Measurements from ENCODE around the gene MATN3.

MATN3 gene

DNA sequence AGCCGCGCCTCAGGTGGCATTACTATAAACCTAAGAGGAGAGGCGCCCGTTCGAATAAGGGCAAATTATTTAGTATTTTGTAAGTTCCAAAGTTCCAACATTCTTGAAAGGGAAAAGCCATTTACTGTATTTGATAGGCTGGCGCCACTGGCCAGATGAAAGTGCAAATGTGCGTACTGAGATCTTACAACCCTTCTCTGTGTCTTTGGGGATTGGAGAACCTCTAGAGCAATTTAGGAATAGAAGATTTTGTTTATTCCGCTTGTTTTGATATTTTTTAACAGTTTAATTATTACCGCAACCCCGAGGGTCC, 22.1 kb downstream of the MATN3 start:
- TF ChIP-seq, protein P1, sequence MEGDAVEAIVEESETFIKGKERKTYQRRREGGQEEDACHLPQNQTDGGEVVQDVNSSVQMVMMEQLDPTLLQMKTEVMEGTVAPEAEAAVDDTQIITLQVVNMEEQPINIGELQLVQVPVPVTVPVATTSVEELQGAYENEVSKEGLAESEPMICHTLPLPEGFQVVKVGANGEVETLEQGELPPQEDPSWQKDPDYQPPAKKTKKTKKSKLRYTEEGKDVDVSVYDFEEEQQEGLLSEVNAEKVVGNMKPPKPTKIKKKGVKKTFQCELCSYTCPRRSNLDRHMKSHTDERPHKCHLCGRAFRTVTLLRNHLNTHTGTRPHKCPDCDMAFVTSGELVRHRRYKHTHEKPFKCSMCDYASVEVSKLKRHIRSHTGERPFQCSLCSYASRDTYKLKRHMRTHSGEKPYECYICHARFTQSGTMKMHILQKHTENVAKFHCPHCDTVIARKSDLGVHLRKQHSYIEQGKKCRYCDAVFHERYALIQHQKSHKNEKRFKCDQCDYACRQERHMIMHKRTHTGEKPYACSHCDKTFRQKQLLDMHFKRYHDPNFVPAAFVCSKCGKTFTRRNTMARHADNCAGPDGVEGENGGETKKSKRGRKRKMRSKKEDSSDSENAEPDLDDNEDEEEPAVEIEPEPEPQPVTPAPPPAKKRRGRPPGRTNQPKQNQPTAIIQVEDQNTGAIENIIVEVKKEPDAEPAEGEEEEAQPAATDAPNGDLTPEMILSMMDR (IDR thresholded peaks at IDR 0.05), result no peak

DNA sequence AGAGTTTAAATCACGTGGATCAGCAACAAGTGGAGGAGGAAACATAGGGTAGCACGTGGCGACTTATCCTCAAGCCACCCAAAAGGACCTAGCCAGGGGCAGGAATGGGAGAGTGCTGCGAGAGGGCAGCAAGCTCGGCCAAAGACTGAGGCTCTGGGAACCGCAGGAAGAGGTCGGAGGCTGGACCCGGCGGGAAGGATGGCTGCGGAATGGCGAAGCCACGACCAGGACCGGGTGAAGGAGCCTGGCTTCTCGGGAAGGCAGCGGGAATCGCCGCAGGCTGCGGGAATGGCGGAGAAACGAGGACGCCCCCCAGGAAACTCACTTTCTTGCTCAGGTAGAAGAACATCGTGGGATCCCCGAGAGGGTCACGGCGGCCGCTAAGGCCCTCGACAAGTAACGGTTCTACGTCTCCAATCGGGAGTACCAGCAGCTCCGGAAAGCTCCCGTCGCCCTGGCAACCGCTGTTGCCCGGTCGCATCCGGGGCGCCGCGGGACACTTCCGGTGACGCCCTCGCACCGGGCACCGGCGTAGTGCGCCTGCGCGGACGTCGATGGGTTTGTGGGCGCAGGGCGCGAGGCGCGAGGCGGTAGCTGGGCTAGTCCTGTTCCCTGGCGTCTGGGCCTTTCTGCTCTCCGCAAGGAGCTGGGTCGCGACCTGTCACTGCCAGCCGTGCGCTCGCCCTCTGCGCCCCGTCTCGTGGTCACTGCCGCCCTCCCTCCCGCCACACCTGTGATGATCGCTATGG, 22.6 kb downstream of the MATN3 start, which contains the start of gene WDR35:
TSS of gene WDR35 (minus strand) at position 439 of the 749 bp plus-strand sequence. CDS start at position 349, 90 bp downstream.
- TF ChIP-seq, protein P1 (IDR thresholded peaks at IDR 0.05), result no peak

DNA sequence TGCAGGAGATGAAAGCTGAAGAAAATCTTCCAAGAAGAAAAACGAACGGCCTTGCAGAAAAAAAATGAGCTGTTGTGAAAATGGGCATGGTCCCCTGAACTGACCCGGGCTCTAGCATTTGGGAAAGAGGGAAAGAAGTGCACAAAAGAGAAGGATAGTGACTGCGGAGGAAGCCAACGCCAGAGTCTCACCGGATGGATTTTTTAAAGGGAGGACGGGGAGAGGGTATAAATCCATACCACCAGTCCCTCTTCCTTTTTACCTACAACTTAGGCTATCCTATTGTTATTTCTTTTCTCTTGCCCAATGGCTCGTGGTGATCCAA, 23.2 kb downstream of the MATN3 start:
- TF ChIP-seq, protein P1 (IDR thresholded peaks at IDR 0.05), result no peak

DNA sequence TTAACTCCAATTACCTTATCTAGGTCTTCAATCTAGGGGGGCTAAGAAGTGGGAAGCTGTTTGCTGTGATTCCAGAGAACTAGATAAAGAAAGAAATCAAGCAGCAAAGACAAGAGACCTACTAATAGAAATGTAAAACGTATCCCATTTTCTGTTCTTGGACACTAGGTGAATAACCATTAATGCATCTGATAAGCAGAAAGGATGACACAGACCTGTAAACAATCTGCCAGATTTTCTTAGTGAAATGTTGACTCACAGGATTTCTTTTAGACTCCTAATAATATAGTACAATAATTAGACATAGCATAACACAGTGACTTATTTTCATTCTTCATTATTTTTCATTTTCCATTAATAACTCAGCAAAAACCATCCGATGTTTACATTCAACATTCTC, 23.9 kb downstream of the MATN3 start:
- TF ChIP-seq, protein P1 (IDR thresholded peaks at IDR 0.05), result no peak

DNA sequence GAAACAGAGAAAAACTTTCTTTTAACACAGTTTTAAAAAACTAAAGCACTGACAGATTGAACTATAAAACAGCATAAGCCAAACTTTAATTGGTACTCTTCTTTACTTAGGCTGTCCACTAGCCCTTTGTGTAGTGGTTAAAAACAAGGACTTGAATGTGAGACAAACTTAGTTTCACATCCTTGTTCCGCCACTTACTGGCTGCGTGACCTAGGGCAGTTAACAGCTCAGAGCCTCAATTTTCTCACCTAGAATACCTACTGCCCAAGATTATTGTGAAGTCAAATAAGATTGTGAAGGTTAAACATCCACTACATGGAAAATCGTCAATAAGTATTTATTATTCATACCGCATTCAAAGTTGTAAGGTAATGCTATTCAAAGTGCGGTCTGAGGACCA, 24.5 kb downstream of the MATN3 start:
- TF ChIP-seq, protein P1 (IDR thresholded peaks at IDR 0.05), result no peak

DNA sequence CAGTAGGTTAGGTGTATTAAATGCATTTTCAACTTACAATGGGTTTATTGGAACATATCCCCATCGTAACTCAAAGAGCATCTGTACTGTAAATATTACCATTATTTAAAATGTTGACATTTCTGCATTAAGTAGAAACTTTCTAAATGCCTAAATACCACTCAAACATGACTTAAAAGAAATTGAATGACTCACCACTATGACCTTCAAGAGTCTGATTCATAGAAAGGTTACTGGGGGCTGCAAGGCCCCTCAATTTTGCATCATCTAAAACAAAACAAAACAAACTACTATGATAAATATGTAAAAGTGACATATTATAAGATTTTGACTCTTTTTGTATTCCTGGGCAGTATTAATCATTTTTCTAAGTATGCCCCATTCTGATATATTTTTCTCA, 30.2 kb downstream of the MATN3 start:
- TF ChIP-seq, protein P1 (IDR thresholded peaks at IDR 0.05), result no peak

DNA sequence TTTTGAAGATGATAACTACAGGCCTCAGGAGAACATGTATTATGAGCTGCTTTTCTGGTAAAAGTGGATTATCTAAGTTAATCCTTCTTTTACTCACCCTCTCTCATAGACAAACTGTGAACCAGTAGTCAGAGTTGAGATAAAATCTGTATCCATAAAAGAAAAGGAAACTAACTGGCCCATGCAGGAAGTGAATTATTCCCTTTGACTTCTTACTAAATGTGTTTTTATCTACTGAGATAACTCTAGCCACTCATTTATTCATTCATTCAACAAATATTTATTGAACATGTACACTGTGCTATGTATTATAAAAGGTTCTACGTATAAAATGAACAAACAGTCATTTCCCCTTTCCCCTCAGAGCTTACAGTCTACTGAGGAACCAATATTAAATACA, 32.5 kb downstream of the MATN3 start:
- TF ChIP-seq, protein P1 (IDR thresholded peaks at IDR 0.05), result no peak

DNA sequence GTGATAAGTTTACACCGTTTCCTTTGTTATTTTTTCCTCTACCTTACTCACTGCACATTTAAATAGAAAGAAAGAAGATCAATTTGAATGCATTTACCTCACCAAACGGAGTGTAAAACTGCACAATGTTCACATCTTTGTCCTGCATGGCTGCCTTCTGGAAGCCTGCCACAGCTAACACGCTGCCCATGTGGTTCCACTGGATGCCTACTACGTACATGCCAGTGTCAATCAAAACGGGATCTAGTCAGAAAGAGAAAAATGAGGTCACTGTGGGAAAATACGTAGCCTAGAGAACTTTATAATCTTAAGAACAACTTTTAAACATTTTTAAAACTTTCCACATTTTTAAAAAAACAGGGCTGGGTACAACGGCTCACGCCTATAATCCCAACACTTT, 39.0 kb downstream of the MATN3 start:
- TF ChIP-seq, protein P1 (IDR thresholded peaks at IDR 0.05), result no peak
